ENCODE results near the gene MICU2. TPM values are rescaled to one million over a fixed set of nuclear protein-coding genes. Genes with fewer than 3 reads are reported as not detected.

MICU2 gene
- total and polyA plus RNA-seq, 2 of the 4 experiments (the other 2 are of a cell fraction) = 14.9 to 25.0 TPM

GRCh38 chr13:21531455-21531854 lies 72.5 kb downstream of the MICU2 start:
- in situ Hi-C loops (cut with MboI; ENCODE audit: low sequenced_read_pairs) (no loop called here), intact Hi-C loops (cut with micrococcal nuclease) (no loop called here), dilution Hi-C loops (cut with HindIII; ENCODE audit: low sequenced_read_pairs, unreplicated experiment) (no loop called here)
- no peaks in the 10 kb centered on the region for H3K9me3 ChIP-seq (ENCODE audit: control insufficient read depth, insufficient read depth, low read length)
- H3K4me3 ChIP-seq (ENCODE audit: insufficient read depth, low read depth, low read length) = no peak overlapping the region
- no peaks in the 10 kb centered on the region; a peak in 2 of 4 replicates for H3K79me1 ChIP-seq (ENCODE audit: low read depth in 1 of 2, low read length in 2 of 2)
- H3K4me2 ChIP-seq (ENCODE audit: low read depth, low read length) = no peak overlapping the region
- POLR2A ChIA-PET (ENCODE audit: unreplicated experiment) = interaction anchor here (0.5 kb wide), 1 partner anchor 24 kb away, joined by 6 read pairs; no protein-coding TSS in a partner anchor
- H4K5ac ChIP-seq (ENCODE audit: low read depth, low read length) = no peak overlapping the region
- no peak overlapping the region for H2BK20ac ChIP-seq (ENCODE audit: low read depth, low read length)
- H3K56ac ChIP-seq (ENCODE audit: extremely low read depth, insufficient read depth, low read length) = no peak overlapping the region
- ATAC-seq (ENCODE audit: low read depth) = no peak
- no peak overlapping the region for H2AK9ac ChIP-seq (replicated peaks; ENCODE audit: low read depth, low read length, poor library complexity)
- no peak overlapping the region for H3K9ac ChIP-seq (ENCODE audit: low read depth, low read length)
- H3K36me3 ChIP-seq (ENCODE audit: control insufficient read depth, insufficient read depth, low read length) = peaks cover 1% of the 10 kb centered on the region; the same call in 1 of the 2 replicates
- H3K9me1 ChIP-seq (ENCODE audit: insufficient read depth, low read length) = no peaks in the 10 kb centered on the region
- WGBS, 2 experiments (ENCODE audit: extremely low coverage in 2 of 2, insufficient read length in 1 of 2) = no CpG with 5 or more reads among the region's 5 CpGs
- H2AK5ac ChIP-seq (ENCODE audit: low read depth, low read length) = no peak overlapping the region
- no peak overlapping the region for H2BK15ac ChIP-seq (ENCODE audit: low read depth, low read length)
- no peak overlapping the region for H3K18ac ChIP-seq (ENCODE audit: low read depth, low read length)
- CTCF ChIA-PET = no interaction called here
- H4K20me1 ChIP-seq (ENCODE audit: insufficient read depth, low read length) = no peaks in the 10 kb centered on the region
- no peak overlapping the region for H3K4ac ChIP-seq (ENCODE audit: low read depth, low read length)
- H3K27me3 ChIP-seq (ENCODE audit: control insufficient read depth, insufficient read depth, low read length) = no peaks in the 10 kb centered on the region
- no peak overlapping the region for H3K23ac ChIP-seq (ENCODE audit: low read depth, low read length)
- BruUV-seq (replicated peaks) = no TSS peak
- H4K91ac ChIP-seq (ENCODE audit: insufficient read depth, low read depth, low read length) = no peak overlapping the region
- TF ChIP-seq RFX5 (IDR thresholded peaks at IDR 0.05; ENCODE audit: low read depth, low read length) (no peak), FOS (IDR thresholded peaks at IDR 0.05; ENCODE audit: low read depth, low read length) (no peak), CHD1 (IDR thresholded peaks at IDR 0.05; ENCODE audit: low read depth, low read length) (no peak), MAZ (IDR thresholded peaks at IDR 0.05; ENCODE audit: borderline replicate concordance, low read depth, low read length) (no peak), MXI1 (IDR thresholded peaks at IDR 0.05; ENCODE audit: borderline replicate concordance, low read depth, low read length) (no peak), MAFK (IDR thresholded peaks at IDR 0.05; ENCODE audit: low read depth, low read length) (no peak), RCOR1 (IDR thresholded peaks at IDR 0.05; ENCODE audit: insufficient replicate concordance, low read length) (no peak), POLR2A (IDR thresholded peaks at IDR 0.05; ENCODE audit: low read depth, low read length) (no peak), USF2 (IDR thresholded peaks at IDR 0.05; ENCODE audit: low read depth, low read length) (no peak)
- TF ChIP-seq, protein P1, sequence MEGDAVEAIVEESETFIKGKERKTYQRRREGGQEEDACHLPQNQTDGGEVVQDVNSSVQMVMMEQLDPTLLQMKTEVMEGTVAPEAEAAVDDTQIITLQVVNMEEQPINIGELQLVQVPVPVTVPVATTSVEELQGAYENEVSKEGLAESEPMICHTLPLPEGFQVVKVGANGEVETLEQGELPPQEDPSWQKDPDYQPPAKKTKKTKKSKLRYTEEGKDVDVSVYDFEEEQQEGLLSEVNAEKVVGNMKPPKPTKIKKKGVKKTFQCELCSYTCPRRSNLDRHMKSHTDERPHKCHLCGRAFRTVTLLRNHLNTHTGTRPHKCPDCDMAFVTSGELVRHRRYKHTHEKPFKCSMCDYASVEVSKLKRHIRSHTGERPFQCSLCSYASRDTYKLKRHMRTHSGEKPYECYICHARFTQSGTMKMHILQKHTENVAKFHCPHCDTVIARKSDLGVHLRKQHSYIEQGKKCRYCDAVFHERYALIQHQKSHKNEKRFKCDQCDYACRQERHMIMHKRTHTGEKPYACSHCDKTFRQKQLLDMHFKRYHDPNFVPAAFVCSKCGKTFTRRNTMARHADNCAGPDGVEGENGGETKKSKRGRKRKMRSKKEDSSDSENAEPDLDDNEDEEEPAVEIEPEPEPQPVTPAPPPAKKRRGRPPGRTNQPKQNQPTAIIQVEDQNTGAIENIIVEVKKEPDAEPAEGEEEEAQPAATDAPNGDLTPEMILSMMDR (conservative IDR thresholded peaks at IDR 0.05; ENCODE audit: low read depth, low read length) = no peak
- no peak for DNase-seq
- no peak overlapping the region for H4K8ac ChIP-seq (ENCODE audit: low read depth in 2 of 2, low read length in 2 of 2)
- no peak overlapping the region for H2BK5ac ChIP-seq (ENCODE audit: low read depth, low read length, poor library complexity, severe bottlenecking)
- H2AFZ ChIP-seq (replicated peaks; ENCODE audit: low read length, poor library complexity) = no peak overlapping the region
- no peaks in the 10 kb centered on the region for H3K4me1 ChIP-seq (ENCODE audit: control insufficient read depth, insufficient read depth, low read length)
- H3K14ac ChIP-seq (replicated peaks; ENCODE audit: low read depth, low read length) = no peak overlapping the region
- H2BK120ac ChIP-seq (ENCODE audit: low read depth, low read length) = no peak overlapping the region
- no peak overlapping the region for H3K27ac ChIP-seq (ENCODE audit: insufficient read depth, low read length)

Data from IMR-90 (cell line).